Glutamatergic neuron (in vitro differentiated cells): ENCODE measurements around the gene CLK2. TPM values are rescaled to one million over a fixed set of nuclear protein-coding genes. Genes with fewer than 3 reads are reported as not detected.
"Not testable (repeated sequence)": the region's sequence is repeated elsewhere in the genome, so short reads cannot be mapped to it uniquely, and the experiment has no call there.

Experiments used
- DNase-seq: peaks from one replicate; pipeline ENCODE4 v3.0.0; 2022
- H3K27ac Mint-ChIP-seq: one replicate; pipeline ENCODE4 v1.8.0; 2020; ENCODE audit warnings: mild to moderate bottlenecking, mixed read lengths, inconsistent platforms; ENCODE audit not compliant: unreplicated experiment
- H3K27me3 Mint-ChIP-seq: one replicate; pipeline ENCODE4 v1.8.0; 2020; ENCODE audit warnings: mild to moderate bottlenecking, moderate library complexity, mixed read lengths, inconsistent platforms; ENCODE audit not compliant: unreplicated experiment
- H3K36me3 Mint-ChIP-seq: one replicate; pipeline ENCODE4 v1.8.0; 2020; ENCODE audit warnings: mild to moderate bottlenecking, mixed read lengths, inconsistent platforms; ENCODE audit not compliant: unreplicated experiment
- H3K4me1 Mint-ChIP-seq: one replicate; pipeline ENCODE4 v1.8.0; 2020; ENCODE audit warnings: mild to moderate bottlenecking, low read depth, mixed read lengths, inconsistent platforms; ENCODE audit not compliant: unreplicated experiment
- H3K4me3 Mint-ChIP-seq: one replicate; pipeline ENCODE4 v1.8.0; 2020; ENCODE audit warnings: mild to moderate bottlenecking, mixed read lengths, inconsistent platforms; ENCODE audit not compliant: unreplicated experiment
- H3K9me3 Mint-ChIP-seq: one replicate; pipeline ENCODE4 v1.8.0; 2020; ENCODE audit warnings: mild to moderate bottlenecking, moderate library complexity, mixed read lengths, inconsistent platforms; ENCODE audit not compliant: unreplicated experiment
- total RNA-seq: library from RNA; stranded (reverse); fragmentation: NEBNext Ultra II Directional; extraction: Animal tissue kit (Norgen Biotek cat#: 25700); gene quantifications from one replicate; pipeline ENCODE4 v1.2.1, GENCODE V29; 2021; ENCODE audit not compliant: unreplicated experiment
- TF ChIP-seq, protein P1 (sequence below): fragments of 200-600 bp; sonication (generic); IDR thresholded peaks from one replicate; pipeline ENCODE4 v1.5.0; 2021; ENCODE audit not compliant: partially characterized antibody, unreplicated experiment

CLK2 gene
- total RNA-seq, 1 donor from 2014 or later = 74.8 TPM

DNA sequence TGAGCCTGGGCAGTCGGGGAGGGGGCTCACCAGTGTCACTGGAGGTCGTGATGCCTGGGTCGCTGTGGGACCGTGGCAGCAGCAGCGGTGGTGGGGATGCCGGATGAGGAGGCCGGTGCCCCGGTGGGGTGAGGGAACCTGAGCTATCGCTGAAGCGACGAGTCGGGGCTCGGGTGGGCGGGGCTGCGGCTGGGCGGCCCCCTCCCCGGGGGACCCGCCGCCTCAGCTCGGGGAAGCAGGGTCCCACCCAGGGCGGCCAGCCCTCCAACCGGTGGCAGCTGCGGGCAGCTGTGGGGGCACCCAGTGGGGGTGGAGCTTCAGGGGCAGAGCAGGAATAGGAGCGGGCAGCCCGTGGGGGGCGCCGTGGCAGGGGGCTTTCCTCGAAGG, 23.1 kb downstream of the CLK2 start:
- Mint-ChIP-seq H3K4me3 (no peak overlapping the region), H3K27ac (no peak overlapping the region), H3K4me1 (peaks cover 24% of the 10 kb centered on the region), H3K27me3 (peaks cover 14% of the 10 kb centered on the region), H3K9me3 (peaks cover 12% of the 10 kb centered on the region), H3K36me3 (peaks cover 7% of the 10 kb centered on the region)
- TF ChIP-seq, protein P1, sequence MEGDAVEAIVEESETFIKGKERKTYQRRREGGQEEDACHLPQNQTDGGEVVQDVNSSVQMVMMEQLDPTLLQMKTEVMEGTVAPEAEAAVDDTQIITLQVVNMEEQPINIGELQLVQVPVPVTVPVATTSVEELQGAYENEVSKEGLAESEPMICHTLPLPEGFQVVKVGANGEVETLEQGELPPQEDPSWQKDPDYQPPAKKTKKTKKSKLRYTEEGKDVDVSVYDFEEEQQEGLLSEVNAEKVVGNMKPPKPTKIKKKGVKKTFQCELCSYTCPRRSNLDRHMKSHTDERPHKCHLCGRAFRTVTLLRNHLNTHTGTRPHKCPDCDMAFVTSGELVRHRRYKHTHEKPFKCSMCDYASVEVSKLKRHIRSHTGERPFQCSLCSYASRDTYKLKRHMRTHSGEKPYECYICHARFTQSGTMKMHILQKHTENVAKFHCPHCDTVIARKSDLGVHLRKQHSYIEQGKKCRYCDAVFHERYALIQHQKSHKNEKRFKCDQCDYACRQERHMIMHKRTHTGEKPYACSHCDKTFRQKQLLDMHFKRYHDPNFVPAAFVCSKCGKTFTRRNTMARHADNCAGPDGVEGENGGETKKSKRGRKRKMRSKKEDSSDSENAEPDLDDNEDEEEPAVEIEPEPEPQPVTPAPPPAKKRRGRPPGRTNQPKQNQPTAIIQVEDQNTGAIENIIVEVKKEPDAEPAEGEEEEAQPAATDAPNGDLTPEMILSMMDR = no peak
- no peak for DNase-seq

DNA sequence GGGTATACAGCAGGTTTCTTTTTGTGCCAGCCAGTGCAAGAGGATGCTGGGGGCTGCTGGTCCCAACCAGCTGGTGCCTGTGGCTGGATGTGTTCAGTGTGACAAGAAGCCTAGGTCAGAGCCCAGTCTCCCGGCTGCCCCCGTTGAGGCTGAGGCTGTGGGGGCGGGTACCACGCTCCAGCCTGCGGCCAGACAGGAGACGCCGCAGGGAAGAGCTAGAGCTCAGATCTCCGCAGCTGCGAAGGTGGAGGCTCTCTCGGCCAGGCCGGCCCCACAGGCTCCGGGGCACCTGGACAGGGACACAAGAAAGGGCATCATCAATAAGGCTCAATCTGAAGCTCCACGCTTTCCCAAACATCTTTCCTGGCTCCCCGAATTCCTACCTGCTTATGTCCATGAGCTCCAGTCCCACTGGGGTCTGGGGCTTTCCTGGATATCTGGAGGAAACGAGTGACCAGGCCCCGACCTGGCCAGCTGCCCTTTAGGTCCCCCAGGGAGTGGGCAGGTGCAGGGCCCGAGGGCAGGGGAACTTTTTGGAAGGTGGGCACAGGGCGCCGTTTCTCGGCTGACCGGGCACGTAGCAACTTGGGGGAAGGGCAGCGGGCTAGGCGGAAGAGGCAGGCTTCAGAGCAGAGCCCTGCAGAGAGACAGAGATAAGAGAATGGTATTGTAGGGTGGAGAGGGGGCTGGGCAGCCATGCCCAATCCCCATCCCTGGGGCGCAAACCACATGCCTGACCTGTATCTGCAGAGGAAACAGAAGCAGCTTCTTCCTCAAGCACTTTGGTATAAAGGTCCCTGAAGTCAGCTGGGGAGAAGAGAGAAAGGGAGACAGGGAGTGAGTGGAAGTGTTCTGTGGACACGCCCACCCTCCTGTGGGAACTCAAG, 25.4 kb downstream of the CLK2 start:
- H3K27ac Mint-ChIP-seq = no peak overlapping the region
- H3K4me1 Mint-ChIP-seq = peaks cover 16% of the 10 kb centered on the region
- peaks cover 15% of the 10 kb centered on the region for H3K9me3 Mint-ChIP-seq
- no peak for DNase-seq
- peaks cover 7% of the 10 kb centered on the region for H3K36me3 Mint-ChIP-seq
- TF ChIP-seq, protein P1 = no peak
- no peak overlapping the region for H3K4me3 Mint-ChIP-seq
- H3K27me3 Mint-ChIP-seq = peaks cover 18% of the 10 kb centered on the region

DNA sequence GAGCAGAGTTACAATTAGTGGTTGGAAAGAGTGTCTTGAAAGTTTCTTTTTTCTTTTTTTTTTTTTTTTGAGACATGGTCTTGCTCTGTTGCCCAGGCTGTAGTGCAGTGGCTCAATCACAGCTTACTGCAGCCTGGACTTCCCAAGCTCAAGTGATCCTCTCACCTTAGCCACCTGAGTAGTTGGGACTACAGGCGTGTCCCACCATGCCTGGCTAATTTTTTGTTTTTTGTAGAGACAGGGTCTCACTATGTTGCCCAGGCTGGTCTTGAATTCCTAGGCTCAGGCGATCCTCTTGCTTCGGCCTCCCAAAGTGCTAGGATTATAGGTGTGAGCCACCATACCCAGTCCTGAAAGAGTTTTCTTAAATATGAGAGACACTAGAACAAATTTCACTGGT, 26.5 kb downstream of the CLK2 start:
- peaks cover 16% of the 10 kb centered on the region for H3K27me3 Mint-ChIP-seq
- not testable (repeated sequence) for H3K36me3 Mint-ChIP-seq, DNase-seq
- H3K9me3 Mint-ChIP-seq = peaks cover 15% of the 10 kb centered on the region
- H3K4me3 Mint-ChIP-seq = peak overlapping the region; percentile 8
- H3K4me1 Mint-ChIP-seq = peaks cover 12% of the 10 kb centered on the region
- peak overlapping the region; percentile 8 for H3K27ac Mint-ChIP-seq

DNA sequence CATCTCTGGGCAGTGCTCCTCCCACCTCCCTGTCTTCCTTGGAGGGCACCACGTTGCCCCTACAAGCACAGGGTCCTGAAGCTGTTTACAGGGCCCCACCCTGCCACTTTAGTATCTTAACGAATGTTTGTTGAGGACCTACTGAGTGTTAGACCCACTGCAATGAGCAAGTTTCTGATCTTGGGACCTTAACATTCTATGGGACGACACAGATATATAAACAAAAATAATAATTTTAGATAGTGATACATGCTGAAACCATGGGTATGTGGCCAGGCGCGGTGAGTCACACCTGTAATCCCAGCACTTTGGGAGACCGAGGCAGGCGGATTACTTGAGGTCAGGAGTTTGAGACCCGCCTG, 28.2 kb downstream of the CLK2 start:
- Mint-ChIP-seq H3K4me3 (peak overlapping the region; percentile 84), H3K27ac (peak overlapping the region; percentile 87), H3K4me1 (peaks cover 14% of the 10 kb centered on the region), H3K9me3 (peaks cover 15% of the 10 kb centered on the region), H3K36me3 (peaks cover 7% of the 10 kb centered on the region), H3K27me3 (peaks cover 13% of the 10 kb centered on the region)
- TF ChIP-seq, protein P1 = no peak
- no peak for DNase-seq

DNA sequence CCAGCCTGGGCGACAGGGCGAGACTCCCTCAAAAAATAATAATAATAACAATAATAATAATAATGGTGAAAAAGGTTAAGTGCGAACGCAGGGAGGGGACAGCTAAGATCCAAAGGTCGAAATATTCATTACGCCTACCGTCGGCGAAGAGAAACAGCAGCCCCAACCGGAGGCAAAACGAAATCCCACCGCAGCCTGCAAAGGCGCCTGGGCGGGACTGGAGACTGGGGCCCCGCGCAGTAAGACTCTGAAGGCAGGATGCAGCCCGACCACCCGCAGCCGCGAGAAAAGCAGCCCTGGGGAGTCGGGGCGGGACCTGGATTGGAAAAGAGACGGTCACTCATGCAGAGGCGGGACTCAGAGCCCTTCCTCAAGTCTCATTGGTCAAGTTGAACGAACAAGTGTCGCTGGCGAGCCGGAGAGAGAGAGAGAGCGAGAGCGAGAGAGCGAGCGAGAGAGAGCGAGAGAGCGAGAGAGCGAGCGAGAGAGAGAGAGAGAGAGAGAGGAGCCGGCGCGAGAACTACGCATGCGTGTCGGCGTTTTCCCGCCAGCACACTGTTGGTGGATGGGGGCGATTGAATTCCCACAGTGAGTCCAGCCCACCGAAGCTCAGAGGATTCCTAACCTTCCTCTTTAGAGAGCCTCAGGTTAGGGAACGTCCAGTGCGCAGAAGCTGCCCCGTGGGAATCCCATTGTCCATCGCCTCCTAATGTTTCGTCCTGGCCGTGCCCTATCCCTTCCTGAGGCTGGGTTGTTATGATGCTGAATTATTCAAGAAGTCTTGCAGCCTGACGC, 28.7 kb downstream of the CLK2 start:
- Mint-ChIP-seq H3K4me3 (peak overlapping the region; percentile 84), H3K27ac (peak overlapping the region; percentile 87), H3K9me3 (peaks cover 15% of the 10 kb centered on the region), H3K4me1 (peaks cover 14% of the 10 kb centered on the region), H3K36me3 (peaks cover 7% of the 10 kb centered on the region), H3K27me3 (peaks cover 13% of the 10 kb centered on the region)
- DNase-seq = peak; percentile 98
- TF ChIP-seq, protein P1 = peak; percentile 28
